HFF-Myc (cell line): ENCODE measurements around the gene AOAH.

ENCODE experiments used
- DNase-seq: peaks from one replicate; pipeline ENCODE4 v3.0.0-alpha.2; 2011; ENCODE audit warnings: low read depth; ENCODE audit errors: extremely low read depth
- H3K4me3 ChIP-seq: replicated peaks from 2 replicates; pipeline ENCODE4 v1.5.1; 2011; ENCODE audit warnings: low read depth, mild to moderate bottlenecking, control low read depth, low read length
- CTCF ChIP-seq: IDR thresholded peaks from 2 replicates; pipeline ENCODE4 v1.5.1; 2012; ENCODE audit warnings: mild to moderate bottlenecking, low read depth, low read length, control low read depth; ENCODE audit errors: missing control alignments

The AOAH gene

GRCh38 chr7:36602511-36602910, 121.8 kb downstream of the AOAH start:
- no peak for DNase-seq
- no peak for TF ChIP-seq CTCF
- H3K4me3 ChIP-seq = no peak overlapping the region

GRCh38 chr7:36601601-36602000, 122.7 kb downstream of the AOAH start:
- DNase-seq = no peak
- H3K4me3 ChIP-seq = no peak overlapping the region
- no peak for TF ChIP-seq CTCF

- H3K4me3 ChIP-seq = no peak overlapping the region
- peak; percentile 16 for DNase-seq
- no peak for TF ChIP-seq CTCF
Measured at GRCh38 chr7:36600869-36601530, 123.3 kb downstream of the AOAH start.

- H3K4me3 ChIP-seq = no peak overlapping the region
- DNase-seq = no peak
- no peak for TF ChIP-seq CTCF
Measured at GRCh38 chr7:36600314-36600682, 124.0 kb downstream of the AOAH start.

GRCh38 chr7:36599645-36600313, 124.5 kb downstream of the AOAH start:
- TF ChIP-seq CTCF = no peak
- no peak for DNase-seq
- no peak overlapping the region for H3K4me3 ChIP-seq

- TF ChIP-seq CTCF = no peak
- no peak overlapping the region for H3K4me3 ChIP-seq
- no peak for DNase-seq
Measured at GRCh38 chr7:36598054-36598674, 126.1 kb downstream of the AOAH start.
